ENCODE results near the gene CDK8. TPM values are rescaled to one million over a fixed set of nuclear protein-coding genes. Genes with fewer than 3 reads are reported as not detected.

Gene CDK8
- total RNA-seq, 2 experiments from 2014 or later = 16.8 to 22.3 TPM

- Histone ChIP-seq H3K27ac (ENCODE audit: low read depth, low read length, poor library complexity, severe bottlenecking) (no peak overlapping the region), H3K4me1 (ENCODE audit: insufficient read depth, low read length, poor library complexity, severe bottlenecking) (no peaks in the 10 kb centered on the region), H2AFZ (ENCODE audit: low read length) (no peak overlapping the region), H3K36me3 (ENCODE audit: insufficient read depth, low read length) (no peaks in the 10 kb centered on the region), H3K79me2 (ENCODE audit: insufficient read depth, low read depth, low read length) (no peaks in the 10 kb centered on the region), H3K9me3 (ENCODE audit: low read length) (no peaks in the 10 kb centered on the region), H4K20me1 (ENCODE audit: insufficient read depth, low read length) (peaks cover 9% of the 10 kb centered on the region; the same call in 1 of the 2 replicates), H3K4me2 (ENCODE audit: low read length) (no peak overlapping the region), H3K4me3 (ENCODE audit: low read depth, low read length, poor library complexity, severe bottlenecking) (no peak overlapping the region), H3K9me2 (ENCODE audit: insufficient read depth, low read length) (no peaks in the 10 kb centered on the region)
- intact Hi-C loops (cut with micrococcal nuclease; ENCODE audit: unreplicated experiment) = no loop called here
- BruUV-seq (replicated peaks) = no TSS peak
- no peak for TF ChIP-seq EZH2phosphoT487 (IDR thresholded peaks at IDR 0.05; ENCODE audit: borderline replicate concordance, low read depth, low read length)
- TF ChIP-seq, protein P1, sequence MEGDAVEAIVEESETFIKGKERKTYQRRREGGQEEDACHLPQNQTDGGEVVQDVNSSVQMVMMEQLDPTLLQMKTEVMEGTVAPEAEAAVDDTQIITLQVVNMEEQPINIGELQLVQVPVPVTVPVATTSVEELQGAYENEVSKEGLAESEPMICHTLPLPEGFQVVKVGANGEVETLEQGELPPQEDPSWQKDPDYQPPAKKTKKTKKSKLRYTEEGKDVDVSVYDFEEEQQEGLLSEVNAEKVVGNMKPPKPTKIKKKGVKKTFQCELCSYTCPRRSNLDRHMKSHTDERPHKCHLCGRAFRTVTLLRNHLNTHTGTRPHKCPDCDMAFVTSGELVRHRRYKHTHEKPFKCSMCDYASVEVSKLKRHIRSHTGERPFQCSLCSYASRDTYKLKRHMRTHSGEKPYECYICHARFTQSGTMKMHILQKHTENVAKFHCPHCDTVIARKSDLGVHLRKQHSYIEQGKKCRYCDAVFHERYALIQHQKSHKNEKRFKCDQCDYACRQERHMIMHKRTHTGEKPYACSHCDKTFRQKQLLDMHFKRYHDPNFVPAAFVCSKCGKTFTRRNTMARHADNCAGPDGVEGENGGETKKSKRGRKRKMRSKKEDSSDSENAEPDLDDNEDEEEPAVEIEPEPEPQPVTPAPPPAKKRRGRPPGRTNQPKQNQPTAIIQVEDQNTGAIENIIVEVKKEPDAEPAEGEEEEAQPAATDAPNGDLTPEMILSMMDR (conservative IDR thresholded peaks at IDR 0.05; ENCODE audit: low read length) = no peak
- ChIA-PET POLR2A (interaction anchor here (1.1 kb wide), 1 partner anchor 7 kb away, joined by 3 read pairs; no protein-coding TSS in a partner anchor), CTCF (ENCODE audit: unreplicated experiment) (no interaction called here)
- DNase-seq (ENCODE audit: low spot score) = no peak
These were observed 66.8 kb downstream of the CDK8 start for GRCh38 chr13:26320766-26321165.

DNA sequence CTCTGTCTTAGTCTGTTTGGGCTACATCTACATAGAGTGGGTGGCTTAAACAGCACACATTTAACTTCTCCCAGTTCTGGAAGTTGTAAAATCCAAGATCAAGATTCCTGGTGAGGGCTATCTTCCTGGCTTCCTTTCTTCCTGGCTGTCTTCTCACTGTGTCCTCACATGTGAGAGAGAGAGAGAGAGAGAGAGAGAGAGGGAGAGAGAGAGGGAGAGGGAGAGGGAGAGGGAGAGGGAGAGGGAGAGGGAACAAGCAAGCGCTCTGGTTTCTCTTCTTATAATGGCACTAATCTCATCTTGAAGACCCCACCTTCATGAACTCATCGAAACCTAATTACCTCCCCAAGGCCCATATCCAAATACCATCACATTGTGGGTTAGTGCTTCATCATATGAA, 69.2 kb downstream of the CDK8 start:
- no peaks in the 10 kb centered on the region for H3K9me2 ChIP-seq (ENCODE audit: insufficient read depth, low read length)
- H3K4me3 ChIP-seq (ENCODE audit: low read depth, low read length, poor library complexity, severe bottlenecking) = no peak overlapping the region
- H3K27ac ChIP-seq (ENCODE audit: low read depth, low read length, poor library complexity, severe bottlenecking) = no peak overlapping the region
- DNase-seq (ENCODE audit: low spot score) = no peak
- ChIA-PET POLR2A (interaction anchor here (0.6 kb wide), 1 partner anchor 22 kb away, joined by 4 read pairs; no protein-coding TSS in a partner anchor), CTCF (ENCODE audit: unreplicated experiment) (no interaction called here)
- H3K4me1 ChIP-seq (ENCODE audit: insufficient read depth, low read length, poor library complexity, severe bottlenecking) = no peaks in the 10 kb centered on the region
- no peak overlapping the region for H3K4me2 ChIP-seq (ENCODE audit: low read length)
- no peak overlapping the region for H2AFZ ChIP-seq (ENCODE audit: low read length)
- no TSS peak for BruUV-seq (replicated peaks)
- peaks cover 17% of the 10 kb centered on the region; the same call in 1 of the 2 replicates for H4K20me1 ChIP-seq (ENCODE audit: insufficient read depth, low read length)
- H3K36me3 ChIP-seq (ENCODE audit: insufficient read depth, low read length) = no peaks in the 10 kb centered on the region
- no peaks in the 10 kb centered on the region for H3K79me2 ChIP-seq (ENCODE audit: insufficient read depth, low read depth, low read length)
- TF ChIP-seq EZH2phosphoT487 (IDR thresholded peaks at IDR 0.05; ENCODE audit: borderline replicate concordance, low read depth, low read length) = no peak
- TF ChIP-seq, protein P1 (conservative IDR thresholded peaks at IDR 0.05; ENCODE audit: low read length) = no peak
- intact Hi-C loops (cut with micrococcal nuclease; ENCODE audit: unreplicated experiment) = no loop called here
- no peaks in the 10 kb centered on the region for H3K9me3 ChIP-seq (ENCODE audit: low read length)

DNA sequence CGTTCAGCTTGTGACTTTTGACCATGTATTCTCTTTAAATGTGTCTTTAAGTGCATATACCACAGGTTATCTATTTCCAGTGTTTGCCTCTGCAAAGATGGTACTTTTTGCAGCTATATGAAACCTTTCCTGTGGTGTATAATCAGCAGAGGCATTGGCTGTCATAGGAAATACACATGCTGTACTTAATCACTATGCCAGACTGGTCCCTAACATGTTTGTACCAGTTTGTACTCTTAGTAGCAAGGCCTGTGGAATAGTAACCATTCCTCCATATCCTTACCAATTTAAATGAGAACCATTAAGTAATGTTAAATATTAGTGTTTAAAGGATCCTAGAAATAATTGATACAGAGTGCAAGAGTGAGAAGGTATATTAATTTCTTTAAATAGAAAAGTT, 69.8 kb downstream of the CDK8 start:
- Histone ChIP-seq H3K4me2 (ENCODE audit: low read length) (no peak overlapping the region), H3K9me2 (ENCODE audit: insufficient read depth, low read length) (no peaks in the 10 kb centered on the region), H3K4me1 (ENCODE audit: insufficient read depth, low read length, poor library complexity, severe bottlenecking) (no peaks in the 10 kb centered on the region), H3K36me3 (ENCODE audit: insufficient read depth, low read length) (no peaks in the 10 kb centered on the region), H3K9me3 (ENCODE audit: low read length) (no peaks in the 10 kb centered on the region), H3K79me2 (ENCODE audit: insufficient read depth, low read depth, low read length) (no peaks in the 10 kb centered on the region), H3K27ac (ENCODE audit: low read depth, low read length, poor library complexity, severe bottlenecking) (no peak overlapping the region), H2AFZ (ENCODE audit: low read length) (no peak overlapping the region), H4K20me1 (ENCODE audit: insufficient read depth, low read length) (peaks cover 17% of the 10 kb centered on the region; the same call in 1 of the 2 replicates), H3K4me3 (ENCODE audit: low read depth, low read length, poor library complexity, severe bottlenecking) (no peak overlapping the region)
- no peak for DNase-seq (ENCODE audit: low spot score)
- BruUV-seq (replicated peaks) = no TSS peak
- no peak for TF ChIP-seq EZH2phosphoT487 (IDR thresholded peaks at IDR 0.05; ENCODE audit: borderline replicate concordance, low read depth, low read length)
- TF ChIP-seq, protein P1 (conservative IDR thresholded peaks at IDR 0.05; ENCODE audit: low read length) = no peak
- POLR2A ChIA-PET = interaction anchor here (0.6 kb wide), 1 partner anchor 23 kb away, joined by 4 read pairs; no protein-coding TSS in a partner anchor
- intact Hi-C loops (cut with micrococcal nuclease; ENCODE audit: unreplicated experiment) = no loop called here
- CTCF ChIA-PET (ENCODE audit: unreplicated experiment) = no interaction called here
